Neuronal stem cell (in vitro differentiated cells): Measurements from ENCODE around the gene BUB1B.
A peak's percentile ranks its signal among the peaks of the same experiment; 100 is the strongest.

Source experiments
- DNase-seq: peaks from one replicate; pipeline ENCODE4 v3.0.0-alpha.2; 2013; ENCODE audit warnings: low spot score
- H2AFZ ChIP-seq: one replicate; pipeline ENCODE4 v1.6.1; 2013; ENCODE audit warnings: mild to moderate bottlenecking, low read length, inconsistent platforms
- H2AK5ac ChIP-seq: 2 replicates; pipeline ENCODE4 v1.6.1; 2013; ENCODE audit warnings: low read depth, mild to moderate bottlenecking, inconsistent platforms, low read length, moderate library complexity, mixed read lengths
- H2BK120ac ChIP-seq: 2 replicates; pipeline ENCODE4 v1.6.1; 2013; ENCODE audit warnings: low read depth, mild to moderate bottlenecking, inconsistent platforms, low read length, moderate library complexity, mixed read lengths
- H2BK12ac ChIP-seq: one replicate; pipeline ENCODE4 v1.6.1; 2013; ENCODE audit warnings: low read length, inconsistent platforms
- H2BK15ac ChIP-seq: 2 replicates; pipeline ENCODE4 v1.6.1; 2013; ENCODE audit warnings: mild to moderate bottlenecking, low read length, inconsistent platforms, mixed read lengths
- H2BK5ac ChIP-seq: one replicate; pipeline ENCODE4 v1.6.1; 2013; ENCODE audit warnings: inconsistent platforms, mild to moderate bottlenecking, low read length, moderate library complexity
- H3K14ac ChIP-seq: one replicate; pipeline ENCODE4 v1.6.1; 2013; ENCODE audit warnings: low read length, inconsistent platforms
- H3K18ac ChIP-seq: 2 replicates; pipeline ENCODE4 v1.6.1; 2013; ENCODE audit warnings: low read length, inconsistent platforms
- H3K23ac ChIP-seq: 2 replicates; pipeline ENCODE4 v1.6.1; 2013; ENCODE audit warnings: low read depth, mild to moderate bottlenecking, mixed read lengths, low read length, inconsistent platforms; ENCODE audit not compliant: poor library complexity
- H3K27ac ChIP-seq: replicated peaks from 3 replicates; pipeline ENCODE4 v1.5.1; 2013; ENCODE audit warnings: low read length, inconsistent platforms
- H3K27me3 ChIP-seq, 3 experiments: 2 replicates each; pipeline ENCODE4 v1.6.1; 2013; ENCODE audit warnings: low read length in 3 of 3, mild to moderate bottlenecking in 2 of 3, inconsistent platforms in 1 of 3, low read depth in 1 of 3, mixed read lengths in 1 of 3, moderate library complexity in 1 of 3; ENCODE audit not compliant: control insufficient read depth in 3 of 3, insufficient read depth in 3 of 3
- H3K36me3 ChIP-seq, 2 donors: replicated peaks in 1 of 2; 2 replicates each; pipeline ENCODE4 v1.6.1; 2013; ENCODE audit warnings: low read length in 2 of 2; ENCODE audit not compliant: control insufficient read depth in 2 of 2, insufficient read depth in 2 of 2
- H3K4ac ChIP-seq: 2 replicates; pipeline ENCODE4 v1.6.1; 2013; ENCODE audit warnings: inconsistent platforms, mild to moderate bottlenecking, low read length, moderate library complexity
- H3K4me1 ChIP-seq, 2 donors: 1 replicate in 1 of 2; 2 replicates in 1 of 2; pipeline ENCODE4 v1.6.1; 2013; ENCODE audit warnings: low read length in 2 of 2, low read depth in 1 of 2; ENCODE audit not compliant: control insufficient read depth in 2 of 2, insufficient read depth in 1 of 2
- H3K4me2 ChIP-seq: one replicate; pipeline ENCODE4 v1.6.1; 2013; ENCODE audit warnings: mild to moderate bottlenecking, low read length, inconsistent platforms; ENCODE audit not compliant: insufficient read depth, poor library complexity, severe bottlenecking
- H3K4me3 ChIP-seq, 2 donors: 2 replicates each; pipeline ENCODE4 v1.5.1; 2013; ENCODE audit warnings: low read length in 2 of 2, mild to moderate bottlenecking in 2 of 2, inconsistent platforms in 1 of 2, moderate library complexity in 1 of 2
- H3K79me1 ChIP-seq: one replicate; pipeline ENCODE4 v1.6.1; 2013; ENCODE audit warnings: low read depth, mild to moderate bottlenecking, inconsistent platforms, low read length, moderate library complexity
- H3K9ac ChIP-seq: one replicate; pipeline ENCODE4 v1.6.1; 2013; ENCODE audit warnings: mild to moderate bottlenecking, low read depth, low read length, inconsistent platforms; ENCODE audit not compliant: poor library complexity
- H3K9me3 ChIP-seq, 2 donors: replicated peaks in 1 of 2; 2 replicates each; pipeline versions ENCODE3 to v1.6.1; 2013; ENCODE audit warnings: low read length in 2 of 2, mild to moderate bottlenecking in 2 of 2, inconsistent platforms in 1 of 2, low read depth in 1 of 2, mixed read lengths in 1 of 2, moderate library complexity in 1 of 2; ENCODE audit not compliant: control insufficient read depth in 2 of 2, insufficient read depth in 1 of 2
- H4K8ac ChIP-seq: one replicate; pipeline ENCODE4 v1.6.1; 2013; ENCODE audit warnings: low read depth, mild to moderate bottlenecking, inconsistent platforms, low read length, moderate library complexity
- H4K91ac ChIP-seq: one replicate; pipeline ENCODE4 v1.6.1; 2013; ENCODE audit warnings: low read length, low read depth, mild to moderate bottlenecking, inconsistent platforms; ENCODE audit not compliant: poor library complexity
- WGBS, 2 donors: extraction: QIAGEN DNeasy Blood & Tissue Kit; methylation state at CpG; one replicate each; pipeline ENCODE4 v1.1.7; 2013; ENCODE audit warnings: missing lambda C conversion rate in 2 of 2, mixed read lengths in 1 of 2; ENCODE audit not compliant: insufficient read length in 2 of 2, insufficient replicate concordance in 1 of 2; ENCODE audit errors: extremely low coverage in 2 of 2; 5-methylcytosine and 5-hydroxymethylcytosine counted together

Gene BUB1B

DNA sequence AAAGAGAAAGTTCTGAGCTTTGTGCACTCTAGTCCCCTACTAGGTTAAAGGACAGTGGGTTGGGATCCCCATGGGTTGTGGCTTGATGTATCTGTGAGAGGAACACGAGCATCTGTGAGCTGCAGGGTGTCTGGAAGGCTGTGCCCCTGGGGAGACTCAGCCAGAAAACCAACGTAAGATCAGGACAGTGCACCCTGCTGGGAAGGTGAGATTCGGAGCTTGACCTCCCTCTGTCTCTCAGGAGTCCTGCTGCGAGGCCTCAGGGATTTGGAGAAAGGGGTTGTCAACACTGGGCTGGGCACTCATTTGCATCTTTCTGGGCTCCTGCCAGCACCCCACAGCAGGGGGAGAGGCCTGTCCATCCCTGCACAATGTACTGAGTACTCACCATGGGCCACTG lies 106.8 kb downstream of the BUB1B start:
- Histone ChIP-seq H3K27me3 (no peaks in the 10 kb centered on the region), H3K4me2 (no peak overlapping the region), H3K4ac (no peak overlapping the region), H4K91ac (no peak overlapping the region), H3K23ac (no peak overlapping the region), H2AFZ (no peak overlapping the region), H3K4me3 (no peak overlapping the region), H3K9ac (peak overlapping the region; percentile 12), H3K4me1 (peaks cover 5 to 15% of the 10 kb centered on the region in 2 donors), H3K36me3 (no peaks in the 10 kb centered on the region), H3K9me3 (peaks cover 0 to 1% of the 10 kb centered on the region in 2 donors), H2BK5ac (no peak overlapping the region), H3K14ac (no peak overlapping the region), H3K18ac (peak overlapping the region; percentile 57), H2AK5ac (no peak overlapping the region), H3K79me1 (peaks cover under 1% of the 10 kb centered on the region), H4K8ac (no peak overlapping the region), H2BK120ac (no peak overlapping the region), H2BK12ac (peak overlapping the region; percentile 31), H3K27ac (no peak overlapping the region), H2BK15ac (no peak overlapping the region)
- DNase-seq = no peak
- no CpG with 5 or more reads among the region's 4 CpGs for WGBS, 2 donors

DNA sequence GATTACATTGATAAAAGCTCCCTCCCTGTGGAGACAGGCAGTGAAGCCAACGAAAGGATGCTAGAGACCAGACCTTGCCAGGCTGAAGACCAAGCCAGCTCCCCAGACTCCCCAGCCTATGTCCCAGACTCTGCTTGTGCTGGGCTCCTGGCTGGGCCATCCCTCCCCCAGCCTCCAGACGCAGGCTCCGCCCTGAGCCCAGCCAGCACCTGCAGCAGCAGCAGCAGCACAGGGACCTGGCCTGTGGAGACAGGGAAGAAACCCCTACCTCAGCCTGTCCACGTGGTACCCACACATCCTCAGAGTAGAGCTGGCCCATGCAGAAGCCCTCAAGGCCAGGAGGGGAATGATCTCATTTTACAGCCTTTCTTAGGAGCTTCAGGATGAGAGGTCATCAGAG lies 108.7 kb downstream of the BUB1B start:
- no peak overlapping the region for H3K27ac ChIP-seq
- H3K4me3 ChIP-seq = no peak overlapping the region
- H2BK15ac ChIP-seq = no peak overlapping the region
- H3K23ac ChIP-seq = no peak overlapping the region
- H3K4me2 ChIP-seq = no peak overlapping the region
- no peak overlapping the region for H4K8ac ChIP-seq
- H2BK5ac ChIP-seq = no peak overlapping the region
- H3K14ac ChIP-seq = no peak overlapping the region
- H3K4me1 ChIP-seq = peaks cover 5 to 15% of the 10 kb centered on the region in 2 donors
- H3K9ac ChIP-seq = peak overlapping the region; percentile 16
- no peak overlapping the region for H4K91ac ChIP-seq
- H2AK5ac ChIP-seq = peak overlapping the region; percentile 8
- H3K36me3 ChIP-seq = no peaks in the 10 kb centered on the region
- WGBS, 2 donors = no CpG with 5 or more reads among the region's 4 CpGs
- H3K79me1 ChIP-seq = peaks cover 1% of the 10 kb centered on the region
- no peak overlapping the region for H2AFZ ChIP-seq
- H3K4ac ChIP-seq = no peak overlapping the region
- no peaks in the 10 kb centered on the region for H3K27me3 ChIP-seq
- peaks cover 0 to 3% of the 10 kb centered on the region in 2 donors for H3K9me3 ChIP-seq
- H2BK12ac ChIP-seq = no peak overlapping the region
- DNase-seq = no peak
- H2BK120ac ChIP-seq = no peak overlapping the region
- no peak overlapping the region for H3K18ac ChIP-seq

DNA sequence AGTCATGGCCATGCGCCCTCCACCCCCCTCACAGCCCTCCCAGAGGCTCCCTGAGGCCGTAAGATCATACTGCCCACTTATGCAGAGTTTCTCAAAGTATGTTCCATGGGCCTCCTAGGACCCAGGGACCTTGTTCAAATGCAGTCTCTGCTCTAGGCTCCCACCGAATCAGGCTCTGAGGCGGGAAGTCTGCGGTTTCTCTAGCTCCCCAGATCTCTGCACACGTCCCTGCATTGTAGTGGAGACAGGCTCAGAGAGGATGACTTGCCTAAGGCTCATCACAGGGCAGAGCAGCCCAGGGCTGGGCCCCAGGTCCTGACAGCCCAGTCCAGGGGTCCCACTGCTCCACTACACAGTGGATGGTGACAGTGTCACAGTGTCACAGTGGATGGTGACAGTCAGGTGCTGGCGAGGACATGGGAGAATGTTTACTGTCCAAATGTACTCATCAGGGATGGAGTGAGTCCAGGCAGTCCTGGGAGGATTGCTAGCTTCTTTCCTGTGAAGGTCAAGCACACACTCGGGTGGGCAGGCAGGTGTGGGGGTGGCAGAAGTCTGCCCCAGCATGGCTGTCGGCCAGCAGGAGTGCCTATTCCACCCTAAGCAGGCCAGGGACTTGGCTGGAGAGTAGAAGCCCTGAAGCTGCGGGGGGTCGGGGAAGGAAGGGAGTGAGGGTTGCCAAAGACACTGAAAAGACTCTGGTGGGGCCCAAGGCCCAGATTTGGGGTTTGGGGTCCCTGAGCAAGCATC lies 109.6 kb downstream of the BUB1B start:
- H3K27ac ChIP-seq = no peak overlapping the region
- H3K27me3 ChIP-seq = no peaks in the 10 kb centered on the region
- H2BK5ac ChIP-seq = no peak overlapping the region
- WGBS, 2 donors = no CpG with 5 or more reads among the region's 11 CpGs
- no peaks in the 10 kb centered on the region for H3K36me3 ChIP-seq
- peak overlapping the region; percentile 4 for H2AK5ac ChIP-seq
- no peak overlapping the region for H2BK120ac ChIP-seq
- no peak overlapping the region for H3K4me2 ChIP-seq
- no peak overlapping the region for H4K8ac ChIP-seq
- H3K4me1 ChIP-seq = peaks cover 5 to 15% of the 10 kb centered on the region in 2 donors
- no peak overlapping the region for H3K4me3 ChIP-seq
- H4K91ac ChIP-seq = no peak overlapping the region
- peaks cover 0 to 3% of the 10 kb centered on the region in 2 donors for H3K9me3 ChIP-seq
- no peak overlapping the region for H3K9ac ChIP-seq
- H2BK15ac ChIP-seq = no peak overlapping the region
- no peak overlapping the region for H3K4ac ChIP-seq
- peaks cover 1% of the 10 kb centered on the region for H3K79me1 ChIP-seq
- H2AFZ ChIP-seq = no peak overlapping the region
- H3K18ac ChIP-seq = no peak overlapping the region
- no peak for DNase-seq
- no peak overlapping the region for H2BK12ac ChIP-seq
- no peak overlapping the region for H3K14ac ChIP-seq
- H3K23ac ChIP-seq = no peak overlapping the region
